GM23248 (cell line): ENCODE measurements around the gene ADCY5.

Experiments
- EZH2 ChIP-seq: fragments of 200-600 bp; sonication (generic); IDR thresholded peaks from 2 replicates; pipeline ENCODE4 v1.6.1; 2018; ENCODE audit warnings: antibody characterized with exemption, mild to moderate bottlenecking; ENCODE audit not compliant: insufficient read depth, poor library complexity, severe bottlenecking
- EZH2phosphoT487 ChIP-seq: fragments of 200-600 bp; sonication (generic); IDR thresholded peaks from 2 replicates; pipeline ENCODE4 v1.6.1; 2018; ENCODE audit warnings: antibody characterized with exemption, moderate library complexity, mild to moderate bottlenecking, low read depth; ENCODE audit not compliant: insufficient read depth

DNA sequence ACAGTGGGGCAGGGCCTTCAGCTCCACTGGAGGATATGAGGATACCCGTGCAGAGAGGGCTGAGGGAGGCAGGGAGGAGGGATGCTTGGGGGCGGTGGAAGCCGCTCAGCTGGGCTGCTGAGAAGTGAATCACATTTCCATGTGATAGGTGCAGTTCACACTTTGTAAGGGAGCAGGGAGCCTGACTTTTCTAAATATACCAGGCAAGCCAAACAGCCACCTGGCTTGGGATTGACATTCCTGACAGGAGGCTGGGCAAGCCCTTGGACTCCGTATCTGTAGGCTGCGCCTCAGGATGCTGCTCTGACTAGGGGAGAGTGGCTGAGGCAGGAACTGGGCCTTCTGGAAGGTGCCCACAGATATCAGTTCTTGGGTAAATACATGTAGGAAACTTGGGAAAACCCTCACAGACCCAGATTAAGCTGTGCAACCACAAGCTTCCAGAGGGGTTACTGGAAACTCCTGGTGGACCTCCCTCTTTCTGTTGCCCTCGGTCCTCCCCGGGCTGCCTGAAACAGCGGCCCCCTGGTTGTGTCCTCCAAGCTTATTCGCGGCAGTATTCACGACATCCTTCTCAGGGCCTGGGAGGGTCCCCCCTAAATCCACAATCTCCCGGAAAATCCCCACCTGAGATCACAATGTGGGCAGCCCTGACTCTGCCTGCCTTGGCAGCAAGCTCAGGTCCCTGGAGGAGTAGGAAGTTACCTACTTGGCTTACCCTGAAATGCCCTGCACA lies 33.0 kb upstream of the ADCY5 start:
- TF ChIP-seq EZH2phosphoT487 (no peak), EZH2 (no peak)
